Lung microvascular endothelial cell (primary cell): ENCODE data around the gene SF3B2. TPM values are rescaled to one million over a fixed set of nuclear protein-coding genes. Genes with fewer than 3 reads are reported as not detected.

Experiments used
- DNase-seq, 2 donors: peaks; one replicate each; pipeline versions ENCODE4 v3.0.0 to v3.0.0-alpha.2; 2010; ENCODE audit warnings: low read depth in 2 of 2
- total RNA-seq: library from RNA; depleted of rRNA; stranded (reverse); fragments of >200 nt; gene quantifications from 2 replicates; pipeline ENCODE4 v1.2.1, GENCODE V29; 2014

Gene SF3B2
- total RNA-seq, 1 donor from 2014 or later, result 63.5 TPM

GRCh38 chr11:66047541-66048365 lies 4.4 kb upstream of the SF3B2 start:
- no peak for DNase-seq

GRCh38 chr11:66048547-66049323 lies 3.4 kb upstream of the SF3B2 start, which contains the start of gene GAL3ST3:
Gene GAL3ST3, minus strand, starts transcription at chr11:66049161. Its CDS starts 3,746 bp downstream, at chr11:66045415.
- no peak for DNase-seq

- DNase-seq, result no peak
Measured at GRCh38 chr11:66050581-66051231, 1.5 kb upstream of the SF3B2 start.

GRCh38 chr11:66051371-66051765 lies 796 bp upstream of the SF3B2 start:
- no peak for DNase-seq

- DNase-seq, result no peak
Measured at GRCh38 chr11:66052664-66052982, 459 bp downstream of the SF3B2 start.

- no peak for DNase-seq
Measured at GRCh38 chr11:66055021-66055420, 2.9 kb downstream of the SF3B2 start.

GRCh38 chr11:66056501-66056900 lies 4.3 kb downstream of the SF3B2 start:
- no peak for DNase-seq

- DNase-seq, result no peak
Measured at GRCh38 chr11:66059966-66060680, 8.0 kb downstream of the SF3B2 start.

GRCh38 chr11:66061268-66061667 lies 9.1 kb downstream of the SF3B2 start:
- DNase-seq, result no peak

- no peak for DNase-seq
Measured at GRCh38 chr11:66062408-66062807, 10.2 kb downstream of the SF3B2 start.

GRCh38 chr11:66063900-66064299 lies 11.7 kb downstream of the SF3B2 start:
- DNase-seq, result no peak

GRCh38 chr11:66064571-66064970 lies 12.4 kb downstream of the SF3B2 start:
- DNase-seq, result no peak

- no peak for DNase-seq
Measured at GRCh38 chr11:66066751-66067150, 14.6 kb downstream of the SF3B2 start.

GRCh38 chr11:66067640-66068039 lies 15.5 kb downstream of the SF3B2 start:
- DNase-seq, result no peak

GRCh38 chr11:66068154-66068821 lies 16.1 kb downstream of the SF3B2 start:
- peak; percentile 78 to 83 for DNase-seq

- DNase-seq, result peak; percentile 60 to 64
Measured at GRCh38 chr11:66068923-66069714, 17.0 kb downstream of the SF3B2 start.

- DNase-seq, result peak; percentile 77 to 92
Measured at GRCh38 chr11:66069715-66070603, 17.8 kb downstream of the SF3B2 start, which contains the start of gene PACS1. Gene PACS1, plus strand, starts transcription at chr11:66070272. Its CDS starts 215 bp downstream, at chr11:66070487.

- peak; percentile 42 to 54 for DNase-seq
Measured at GRCh38 chr11:66070604-66071380, 18.6 kb downstream of the SF3B2 start.
